ENCODE results near the gene CNOT6L.

GRCh38 chr4:77776182-77777134 is 42.7 kb downstream of the CNOT6L start:
- TF ChIP-seq CTCF (IDR thresholded peaks at IDR 0.05): no peak
- TF ChIP-seq ZFX (IDR thresholded peaks at IDR 0.05; ENCODE audit: borderline replicate concordance): no peak
